ENCODE results near the gene HSF2BP.
"Not testable (repeated sequence)": the region's sequence is repeated elsewhere in the genome, so short reads cannot be mapped to it uniquely, and the experiment has no call there.

HSF2BP gene

GRCh38 chr21:43619856-43620255 lies 39.4 kb downstream of the HSF2BP start:
- TF ChIP-seq CTCF (conservative IDR thresholded peaks at IDR 0.05; ENCODE audit: low read depth, low read length), result peak; percentile 25
- DNase-seq (ENCODE audit: low read depth), result no peak
- H3K4me3 ChIP-seq (ENCODE audit: low read depth, low read length), result no peak overlapping the region

GRCh38 chr21:43619344-43619743 lies 39.9 kb downstream of the HSF2BP start:
- TF ChIP-seq CTCF (conservative IDR thresholded peaks at IDR 0.05; ENCODE audit: low read depth, low read length), result no peak
- no peak for DNase-seq (ENCODE audit: low read depth)
- no peak overlapping the region for H3K4me3 ChIP-seq (ENCODE audit: low read depth, low read length)

- TF ChIP-seq CTCF (conservative IDR thresholded peaks at IDR 0.05; ENCODE audit: low read depth, low read length), result no peak
- DNase-seq (ENCODE audit: low read depth), result no peak
- H3K4me3 ChIP-seq (ENCODE audit: low read depth, low read length), result no peak overlapping the region
Observed at GRCh38 chr21:43618940-43619339, 40.3 kb downstream of the HSF2BP start.

GRCh38 chr21:43616861-43617260 lies 42.4 kb downstream of the HSF2BP start:
- not testable (repeated sequence) for H3K4me3 ChIP-seq (ENCODE audit: low read depth, low read length); DNase-seq (ENCODE audit: low read depth)

GRCh38 chr21:43614839-43615238 lies 44.4 kb downstream of the HSF2BP start:
- no peak overlapping the region for H3K4me3 ChIP-seq (ENCODE audit: low read depth, low read length)
- DNase-seq (ENCODE audit: low read depth), result no peak
- no peak for TF ChIP-seq CTCF (conservative IDR thresholded peaks at IDR 0.05; ENCODE audit: low read depth, low read length)

- no peak overlapping the region for H3K4me3 ChIP-seq (ENCODE audit: low read depth, low read length)
- DNase-seq (ENCODE audit: low read depth), result peak; percentile 72
- no peak for TF ChIP-seq CTCF (conservative IDR thresholded peaks at IDR 0.05; ENCODE audit: low read depth, low read length)
Observed at GRCh38 chr21:43613755-43614638, 45.3 kb downstream of the HSF2BP start.

GRCh38 chr21:43611598-43612369 lies 47.5 kb downstream of the HSF2BP start:
- TF ChIP-seq CTCF (conservative IDR thresholded peaks at IDR 0.05; ENCODE audit: low read depth, low read length), result peak; percentile 95
- no peak overlapping the region for H3K4me3 ChIP-seq (ENCODE audit: low read depth, low read length)
- peak; percentile 89 for DNase-seq (ENCODE audit: low read depth)

Measured in choroid plexus epithelial cell (primary cell).